GM19238 (cell line): ENCODE measurements around the gene SBNO2.
A peak's percentile ranks its signal among the peaks of the same experiment; 100 is the strongest.
"Not testable (repeated sequence)": the region's sequence is repeated elsewhere in the genome, so short reads cannot be mapped to it uniquely, and the experiment has no call there.

Experiments used
- DNase-seq: peaks from one replicate; pipeline ENCODE4 v3.0.0; 2011; ENCODE audit warnings: low spot score; ENCODE audit not compliant: insufficient read length

SBNO2 gene

GRCh38 chr19:1136201-1136600 is 37.9 kb downstream of the SBNO2 start:
- DNase-seq = no peak

GRCh38 chr19:1135454-1135853 is 38.6 kb downstream of the SBNO2 start:
- DNase-seq = no peak

- DNase-seq = no peak
These were observed 39.6 kb downstream of the SBNO2 start for GRCh38 chr19:1134431-1134830.

- DNase-seq = peak; percentile 89
These were observed 40.6 kb downstream of the SBNO2 start for GRCh38 chr19:1133471-1133929.

GRCh38 chr19:1132552-1133383 is 41.3 kb downstream of the SBNO2 start:
- no peak for DNase-seq

- DNase-seq = peak; percentile 92
These were observed 42.1 kb downstream of the SBNO2 start for GRCh38 chr19:1131718-1132551.

GRCh38 chr19:1130771-1131717 is 43.0 kb downstream of the SBNO2 start:
- DNase-seq = no peak

- no peak for DNase-seq
These were observed 44.5 kb downstream of the SBNO2 start for GRCh38 chr19:1129535-1129934.

- DNase-seq = not testable (repeated sequence)
These were observed 45.0 kb downstream of the SBNO2 start for GRCh38 chr19:1129084-1129483.

- DNase-seq = no peak
These were observed 46.0 kb downstream of the SBNO2 start for GRCh38 chr19:1128106-1128505.

GRCh38 chr19:1126984-1127760 is 46.9 kb downstream of the SBNO2 start:
- no peak for DNase-seq

- no peak for DNase-seq
These were observed 48.2 kb downstream of the SBNO2 start for GRCh38 chr19:1125601-1126467.

- no peak for DNase-seq
These were observed 50.0 kb downstream of the SBNO2 start for GRCh38 chr19:1123885-1124677.

GRCh38 chr19:1123381-1123780 is 50.7 kb downstream of the SBNO2 start:
- no peak for DNase-seq

- peak; percentile 67 for DNase-seq
These were observed 51.1 kb downstream of the SBNO2 start for GRCh38 chr19:1122972-1123363.

GRCh38 chr19:1122021-1122971 is 51.8 kb downstream of the SBNO2 start:
- DNase-seq = no peak

- no peak for DNase-seq
These were observed 52.7 kb downstream of the SBNO2 start for GRCh38 chr19:1121395-1121794.
